ENCODE data around the gene FMN1.

Gene FMN1

GRCh38 chr15:32750979-32751378 lies 443.5 kb downstream of the FMN1 start:
- Mint-ChIP-seq H3K36me3 (no peaks in the 10 kb centered on the region), H3K27me3 (peaks cover 9% of the 10 kb centered on the region), H3K27ac (no peak overlapping the region), H3K4me1 (no peaks in the 10 kb centered on the region), H3K4me3 (no peak overlapping the region), H3K9me3 (no peaks in the 10 kb centered on the region)

- no peaks in the 10 kb centered on the region for H3K9me3 Mint-ChIP-seq
- peaks cover 8% of the 10 kb centered on the region for H3K27me3 Mint-ChIP-seq
- no peak overlapping the region for H3K27ac Mint-ChIP-seq
- no peaks in the 10 kb centered on the region for H3K36me3 Mint-ChIP-seq
- H3K4me1 Mint-ChIP-seq = no peaks in the 10 kb centered on the region
- no peak overlapping the region for H3K4me3 Mint-ChIP-seq
Observed at GRCh38 chr15:32747921-32748342, 446.6 kb downstream of the FMN1 start.

- Mint-ChIP-seq H3K9me3 (no peaks in the 10 kb centered on the region), H3K4me1 (no peaks in the 10 kb centered on the region), H3K27me3 (peaks cover 11% of the 10 kb centered on the region), H3K36me3 (no peaks in the 10 kb centered on the region), H3K27ac (no peak overlapping the region), H3K4me3 (no peak overlapping the region)
Observed at GRCh38 chr15:32746116-32746857, 448.2 kb downstream of the FMN1 start.

DNA sequence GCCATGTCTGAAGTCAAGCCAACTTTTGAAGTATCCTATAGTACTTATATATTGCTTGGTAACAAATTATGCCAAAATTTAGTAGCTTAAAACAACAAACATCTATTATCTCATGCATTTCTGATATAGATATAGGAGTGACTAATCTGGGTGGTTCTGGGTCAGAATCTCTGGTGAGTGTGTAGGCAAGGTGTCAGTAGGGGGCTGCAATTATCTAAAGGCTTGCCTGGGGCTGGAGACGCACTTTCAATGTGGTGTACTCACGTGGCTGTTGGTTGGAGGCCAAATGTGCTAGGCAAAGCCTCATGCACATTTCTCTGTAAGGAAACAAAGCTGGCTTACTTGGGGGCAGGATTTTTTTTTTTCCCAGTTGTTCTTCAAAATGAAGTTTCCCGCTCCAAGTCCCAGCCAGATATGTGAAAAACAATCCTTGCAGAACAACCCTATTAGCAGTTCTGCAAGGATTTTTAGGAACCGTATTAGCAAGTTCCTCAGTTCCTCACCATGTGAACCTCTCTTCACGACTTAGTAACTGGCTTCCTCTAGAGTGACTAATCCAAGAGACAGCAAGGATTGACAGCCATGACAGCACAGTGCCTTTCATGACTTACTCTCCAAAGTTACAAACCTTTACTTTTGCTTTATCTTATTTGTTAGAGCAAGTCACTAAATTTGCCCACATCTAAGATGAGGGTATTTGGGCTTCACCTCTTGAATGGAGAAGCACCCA lies 450.9 kb downstream of the FMN1 start:
- Mint-ChIP-seq H3K36me3 (no peaks in the 10 kb centered on the region), H3K27me3 (peaks cover 4% of the 10 kb centered on the region), H3K4me3 (no peak overlapping the region), H3K9me3 (peaks cover 15% of the 10 kb centered on the region), H3K4me1 (no peaks in the 10 kb centered on the region), H3K27ac (no peak overlapping the region)

DNA sequence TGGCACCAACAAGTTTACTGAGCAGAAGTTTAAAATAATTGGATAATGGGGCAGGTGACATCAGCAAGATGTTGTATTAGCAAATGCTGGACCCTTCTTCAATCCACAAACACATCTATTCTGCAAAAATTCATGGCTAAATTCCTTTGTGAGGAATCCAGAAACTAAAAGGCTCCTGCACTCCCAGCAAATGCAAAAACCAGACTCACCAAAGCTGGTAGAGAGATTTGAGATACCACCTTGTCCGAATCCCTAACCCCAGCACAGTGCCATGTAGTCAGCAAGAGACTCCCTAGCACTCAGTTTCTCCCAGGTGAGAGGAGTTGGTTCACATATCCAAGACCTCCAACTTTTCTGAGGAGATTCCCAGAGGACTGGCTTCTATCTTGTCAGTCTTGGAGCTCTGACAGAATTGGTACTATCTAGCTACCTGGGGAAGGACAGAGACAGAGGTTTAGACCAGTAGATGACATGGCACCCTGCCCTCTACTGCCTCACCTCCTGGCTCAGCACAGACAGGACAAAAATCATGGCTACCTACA lies 454.9 kb downstream of the FMN1 start:
- H3K27ac Mint-ChIP-seq = no peak overlapping the region
- H3K4me1 Mint-ChIP-seq = no peaks in the 10 kb centered on the region
- no peak overlapping the region for H3K4me3 Mint-ChIP-seq
- H3K9me3 Mint-ChIP-seq = peaks cover 22% of the 10 kb centered on the region
- peaks cover 11% of the 10 kb centered on the region for H3K27me3 Mint-ChIP-seq
- no peaks in the 10 kb centered on the region for H3K36me3 Mint-ChIP-seq

DNA sequence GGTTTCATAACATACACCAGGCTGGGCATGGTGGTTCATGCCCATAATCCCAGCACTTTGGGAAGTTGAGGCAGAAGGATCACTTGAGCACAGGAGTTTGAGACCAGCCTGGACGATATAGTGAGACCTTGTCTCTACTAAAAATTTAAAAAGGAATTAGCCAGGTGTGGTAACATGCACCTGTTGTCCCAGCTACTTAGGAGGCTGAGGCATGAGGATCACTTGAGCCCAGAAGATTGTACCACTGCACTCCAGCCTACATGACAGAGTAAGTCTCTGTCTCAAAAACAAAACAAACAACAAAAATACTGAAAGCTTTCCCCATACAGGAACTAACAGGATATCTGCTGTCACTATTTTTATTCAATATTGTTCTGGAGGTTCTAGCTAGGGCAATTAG lies 455.8 kb downstream of the FMN1 start:
- H3K4me3 Mint-ChIP-seq = no peak overlapping the region
- H3K4me1 Mint-ChIP-seq = no peaks in the 10 kb centered on the region
- H3K36me3 Mint-ChIP-seq = no peaks in the 10 kb centered on the region
- peaks cover 22% of the 10 kb centered on the region for H3K9me3 Mint-ChIP-seq
- H3K27ac Mint-ChIP-seq = no peak overlapping the region
- H3K27me3 Mint-ChIP-seq = peaks cover 19% of the 10 kb centered on the region

DNA sequence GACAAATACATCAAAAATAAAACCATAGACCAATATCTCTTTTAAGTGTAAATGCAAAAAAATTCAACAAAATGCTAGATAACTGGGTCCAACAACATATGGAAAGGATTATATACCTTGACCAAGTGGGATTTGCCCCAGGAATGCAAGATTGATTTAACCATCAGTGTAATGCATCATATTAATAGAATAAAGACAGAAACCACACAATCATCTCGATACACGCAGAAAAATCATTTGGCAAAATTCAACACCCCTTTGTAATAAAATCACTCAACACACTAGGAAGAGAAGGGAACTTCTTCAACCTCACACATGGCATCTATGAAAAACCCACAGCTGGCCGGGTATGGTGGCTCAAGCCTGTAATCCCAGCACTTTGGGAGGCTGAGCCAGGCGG lies 457.2 kb downstream of the FMN1 start:
- peaks cover 22% of the 10 kb centered on the region for H3K9me3 Mint-ChIP-seq
- no peaks in the 10 kb centered on the region for H3K36me3 Mint-ChIP-seq
- no peak overlapping the region for H3K27ac Mint-ChIP-seq
- no peaks in the 10 kb centered on the region for H3K4me1 Mint-ChIP-seq
- H3K4me3 Mint-ChIP-seq = no peak overlapping the region
- H3K27me3 Mint-ChIP-seq = peaks cover 22% of the 10 kb centered on the region

GRCh38 chr15:32736701-32737061 lies 457.8 kb downstream of the FMN1 start:
- Mint-ChIP-seq H3K27ac (no peak overlapping the region), H3K27me3 (peaks cover 24% of the 10 kb centered on the region)

DNA sequence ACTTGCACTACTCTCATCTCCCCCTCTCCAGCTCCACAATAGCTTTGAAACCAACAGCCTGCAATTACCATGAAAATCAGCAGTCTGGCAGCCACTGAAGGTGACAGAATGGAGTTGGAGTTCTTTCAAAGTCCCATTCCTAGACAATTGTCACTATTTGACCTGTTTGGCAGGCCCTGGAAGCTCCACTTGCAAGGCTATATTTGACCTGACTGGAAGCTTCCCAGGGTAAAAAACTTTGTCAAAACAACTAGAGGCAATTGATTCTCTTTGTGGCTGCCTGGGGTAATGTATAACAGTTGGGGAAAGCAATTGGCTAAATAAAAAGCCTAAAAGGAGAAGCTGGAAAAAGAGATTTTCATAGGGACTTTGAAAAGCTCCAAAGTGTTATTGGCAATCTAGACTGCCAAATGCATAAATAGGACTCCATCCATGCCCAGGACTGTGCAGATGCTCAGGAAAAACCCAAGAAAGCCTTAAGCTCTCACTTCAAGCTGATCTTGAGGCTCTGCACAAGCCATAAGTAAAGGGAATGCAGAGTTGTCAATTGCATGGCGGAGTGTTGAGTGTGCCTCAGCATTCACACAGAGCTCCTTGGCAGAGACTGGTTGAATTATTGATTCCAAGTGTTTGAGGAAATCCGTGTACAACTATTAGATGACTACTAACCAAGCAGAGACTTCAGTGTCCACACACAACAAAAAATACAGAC lies 458.4 kb downstream of the FMN1 start:
- Mint-ChIP-seq H3K4me1 (no peaks in the 10 kb centered on the region), H3K36me3 (no peaks in the 10 kb centered on the region), H3K9me3 (peaks cover 22% of the 10 kb centered on the region), H3K4me3 (no peak overlapping the region), H3K27ac (no peak overlapping the region), H3K27me3 (peaks cover 24% of the 10 kb centered on the region)

More at GRCh38 chr15:32736701-32737061, 457.8 kb downstream of the FMN1 start:
- H3K9me3 Mint-ChIP-seq = peaks cover 22% of the 10 kb centered on the region
- H3K4me3 Mint-ChIP-seq = no peak overlapping the region
- H3K4me1 Mint-ChIP-seq = no peaks in the 10 kb centered on the region
- H3K36me3 Mint-ChIP-seq = no peaks in the 10 kb centered on the region

- peaks cover 35% of the 10 kb centered on the region for H3K27me3 Mint-ChIP-seq
Observed at GRCh38 chr15:32733281-32733680, 461.2 kb downstream of the FMN1 start.

GRCh38 chr15:32732574-32733157 lies 461.8 kb downstream of the FMN1 start:
- peaks cover 7% of the 10 kb centered on the region for H3K9me3 Mint-ChIP-seq
- no peak overlapping the region for H3K4me3 Mint-ChIP-seq
- H3K36me3 Mint-ChIP-seq = no peaks in the 10 kb centered on the region
- H3K27ac Mint-ChIP-seq = no peak overlapping the region
- peaks cover 35% of the 10 kb centered on the region for H3K27me3 Mint-ChIP-seq
- no peaks in the 10 kb centered on the region for H3K4me1 Mint-ChIP-seq

More at GRCh38 chr15:32733281-32733680, 461.2 kb downstream of the FMN1 start:
- H3K27ac Mint-ChIP-seq = no peak overlapping the region
- H3K9me3 Mint-ChIP-seq = peaks cover 7% of the 10 kb centered on the region
- no peaks in the 10 kb centered on the region for H3K36me3 Mint-ChIP-seq
- H3K4me1 Mint-ChIP-seq = no peaks in the 10 kb centered on the region
- H3K4me3 Mint-ChIP-seq = no peak overlapping the region

DNA sequence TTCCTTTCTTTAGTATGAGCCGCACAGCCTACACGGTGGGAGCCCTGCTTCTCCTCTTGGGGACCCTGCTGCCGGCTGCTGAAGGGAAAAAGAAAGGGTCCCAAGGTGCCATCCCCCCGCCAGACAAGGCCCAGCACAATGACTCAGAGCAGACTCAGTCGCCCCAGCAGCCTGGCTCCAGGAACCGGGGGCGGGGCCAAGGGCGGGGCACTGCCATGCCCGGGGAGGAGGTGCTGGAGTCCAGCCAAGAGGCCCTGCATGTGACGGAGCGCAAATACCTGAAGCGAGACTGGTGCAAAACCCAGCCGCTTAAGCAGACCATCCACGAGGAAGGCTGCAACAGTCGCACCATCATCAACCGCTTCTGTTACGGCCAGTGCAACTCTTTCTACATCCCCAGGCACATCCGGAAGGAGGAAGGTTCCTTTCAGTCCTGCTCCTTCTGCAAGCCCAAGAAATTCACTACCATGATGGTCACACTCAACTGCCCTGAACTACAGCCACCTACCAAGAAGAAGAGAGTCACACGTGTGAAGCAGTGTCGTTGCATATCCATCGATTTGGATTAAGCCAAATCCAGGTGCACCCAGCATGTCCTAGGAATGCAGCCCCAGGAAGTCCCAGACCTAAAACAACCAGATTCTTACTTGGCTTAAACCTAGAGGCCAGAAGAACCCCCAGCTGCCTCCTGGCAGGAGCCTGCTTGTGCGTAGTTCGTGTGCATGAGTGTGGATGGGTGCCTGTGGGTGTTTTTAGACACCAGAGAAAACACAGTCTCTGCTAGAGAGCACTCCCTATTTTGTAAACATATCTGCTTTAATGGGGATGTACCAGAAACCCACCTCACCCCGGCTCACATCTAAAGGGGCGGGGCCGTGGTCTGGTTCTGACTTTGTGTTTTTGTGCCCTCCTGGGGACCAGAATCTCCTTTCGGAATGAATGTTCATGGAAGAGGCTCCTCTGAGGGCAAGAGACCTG lies 463.5 kb downstream of the FMN1 start:
- H3K4me3 Mint-ChIP-seq = no peak overlapping the region
- H3K9me3 Mint-ChIP-seq = peaks cover 8% of the 10 kb centered on the region
- no peak overlapping the region for H3K27ac Mint-ChIP-seq
- H3K4me1 Mint-ChIP-seq = no peaks in the 10 kb centered on the region
- H3K36me3 Mint-ChIP-seq = no peaks in the 10 kb centered on the region
- peaks cover 46% of the 10 kb centered on the region for H3K27me3 Mint-ChIP-seq

DNA sequence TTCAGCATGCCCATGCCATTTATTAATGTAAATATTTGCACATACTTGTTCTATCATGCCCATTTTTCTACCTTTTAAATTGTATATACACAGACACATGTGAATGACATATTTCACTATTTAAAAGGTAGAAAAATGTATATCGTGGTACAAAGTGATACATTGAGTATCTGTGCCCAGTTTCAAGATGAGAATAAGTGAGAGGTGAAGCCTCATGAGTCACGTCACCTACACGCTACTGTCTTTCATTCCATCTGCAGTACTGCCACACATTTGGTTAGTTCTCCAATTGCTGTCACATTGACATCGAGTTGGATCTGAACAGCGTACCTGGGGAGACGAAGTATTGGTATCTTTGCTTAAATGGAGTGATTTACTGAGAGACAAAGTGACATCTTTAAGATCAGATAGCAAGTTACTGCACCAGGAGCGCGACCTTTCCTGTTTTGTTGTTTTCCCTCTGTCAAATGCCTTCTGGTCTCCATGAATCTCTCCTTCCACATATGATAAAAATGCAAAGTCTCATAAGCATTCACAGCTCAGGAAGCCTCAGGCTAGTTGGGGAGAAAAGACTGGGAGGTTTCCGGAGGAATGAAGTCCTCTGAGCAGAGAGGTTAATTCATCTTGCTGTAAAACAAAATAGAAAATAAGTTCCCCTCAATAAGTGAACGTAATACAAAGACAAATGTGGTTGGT lies 464.7 kb downstream of the FMN1 start:
- Mint-ChIP-seq H3K4me3 (no peak overlapping the region), H3K27ac (peak overlapping the region; percentile 13), H3K27me3 (peaks cover 49% of the 10 kb centered on the region), H3K4me1 (no peaks in the 10 kb centered on the region), H3K9me3 (peaks cover 8% of the 10 kb centered on the region), H3K36me3 (no peaks in the 10 kb centered on the region)
